GM18907 (cell line): ENCODE results near the gene LILRA1.
"Not testable (repeated sequence)": the region's sequence is repeated elsewhere in the genome, so short reads cannot be mapped to it uniquely, and the experiment has no call there.

Source experiments
- ATAC-seq: cut with Tn5 transposase; IDR thresholded peaks from one replicate; pipeline ENCODE4 v1.9.1; 2021; ENCODE audit warnings: mild to moderate bottlenecking, moderate library complexity; ENCODE audit not compliant: unreplicated experiment

Gene LILRA1

DNA sequence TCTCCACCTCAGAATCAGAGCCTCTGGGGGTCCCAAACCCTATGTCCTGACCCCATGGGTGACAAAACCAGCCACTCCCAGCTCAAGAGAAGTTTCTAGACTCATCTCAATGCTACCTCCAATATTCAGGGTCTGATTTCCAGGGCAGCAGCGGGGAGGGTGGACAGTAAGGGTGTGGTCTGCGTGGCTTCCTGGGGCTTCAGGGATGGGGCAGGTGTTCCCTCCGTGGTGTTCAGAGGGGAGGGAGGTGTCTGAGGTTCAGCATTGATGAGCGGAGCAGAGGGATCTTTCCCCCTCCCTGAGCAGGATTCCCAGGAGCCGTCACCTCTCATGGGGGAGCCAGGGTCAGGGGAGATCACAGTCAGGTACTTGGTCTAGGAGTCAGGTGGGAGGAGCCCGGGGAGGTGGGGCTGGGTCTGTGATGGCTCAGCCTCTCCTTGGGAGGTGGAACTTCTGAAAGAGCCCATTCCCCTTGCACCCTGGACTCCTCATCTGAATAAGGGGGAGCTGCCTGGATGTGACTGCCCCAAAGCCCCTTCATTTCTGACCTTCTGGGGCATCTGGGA is 16.9 kb upstream of the LILRA1 start:
- ATAC-seq, result no peak

DNA sequence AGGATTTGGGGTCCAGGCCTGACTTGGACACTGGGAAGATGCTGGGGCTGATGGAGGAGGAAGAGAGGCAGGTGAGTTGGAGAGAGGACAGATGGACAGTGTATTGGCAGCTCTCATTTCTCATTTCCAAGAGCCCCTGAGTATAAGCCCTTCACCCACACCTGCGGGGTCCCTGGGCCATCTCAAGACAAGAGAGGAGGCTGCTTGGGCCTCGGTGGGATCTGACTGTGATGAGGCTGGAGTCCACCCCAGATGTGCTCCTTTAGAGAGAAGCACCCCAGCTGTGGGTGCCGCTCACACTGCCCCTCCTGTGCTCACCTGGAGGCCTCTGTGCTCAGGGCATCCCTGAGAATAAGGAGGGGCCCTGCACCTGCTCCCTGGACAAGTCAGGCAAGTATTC is 16.1 kb upstream of the LILRA1 start:
- ATAC-seq, result no peak

DNA sequence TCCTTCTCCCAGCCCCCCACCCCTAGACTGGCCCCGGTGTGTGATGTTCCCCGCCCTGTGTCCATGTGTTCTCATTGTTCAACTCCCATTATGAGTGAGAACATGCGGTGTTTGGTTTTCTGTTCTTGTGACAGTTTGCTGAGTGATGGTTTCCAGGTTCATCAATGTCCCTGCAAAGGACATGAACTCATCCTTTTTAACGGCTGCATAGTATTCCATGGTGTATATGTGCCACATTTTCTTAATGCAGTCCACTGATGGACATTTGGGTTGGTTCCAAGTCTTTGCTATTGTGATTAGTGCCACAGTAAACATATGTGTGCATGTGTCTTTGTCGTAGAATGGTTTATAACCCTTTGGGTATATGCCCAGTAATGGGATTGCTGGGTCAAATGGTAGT is 15.2 kb upstream of the LILRA1 start:
- ATAC-seq, result not testable (repeated sequence)

DNA sequence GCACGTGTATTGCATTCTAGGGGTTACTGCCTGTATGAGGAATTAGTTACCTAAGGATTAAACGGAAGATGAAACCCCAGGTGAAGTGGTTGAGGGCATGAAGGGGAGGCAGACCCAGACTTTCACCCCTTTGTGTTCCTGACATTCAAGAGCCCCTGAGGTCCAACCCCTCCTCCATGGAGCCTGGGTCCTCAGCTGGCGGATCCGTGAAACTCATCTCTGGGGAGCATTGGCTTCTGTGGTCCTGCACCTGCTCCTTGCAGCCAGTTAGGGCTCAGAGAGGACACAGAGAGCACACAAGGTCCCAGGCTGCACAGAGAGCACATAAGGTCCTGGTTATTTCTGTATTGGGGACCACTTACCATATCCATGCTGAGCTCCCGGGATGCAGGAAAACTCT is 7.0 kb upstream of the LILRA1 start:
- no peak for ATAC-seq

DNA sequence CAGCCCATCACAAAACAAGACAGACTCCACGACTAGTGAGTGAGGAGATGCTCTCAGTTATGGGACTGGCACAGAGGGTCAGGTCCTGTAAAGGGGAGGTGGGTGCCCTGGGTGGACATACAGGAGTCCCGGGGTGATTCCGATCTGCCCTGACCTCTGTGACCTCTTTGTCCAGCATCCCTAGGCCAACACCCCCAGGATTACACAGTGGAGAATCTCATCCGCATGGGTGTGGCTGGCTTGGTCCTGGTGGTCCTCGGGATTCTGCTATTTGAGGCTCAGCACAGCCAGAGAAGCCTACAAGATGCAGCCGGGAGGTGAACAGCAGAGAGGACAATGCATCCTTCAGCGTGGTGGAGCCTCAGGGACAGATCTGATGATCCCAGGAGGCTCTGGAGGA is 6.4 kb upstream of the LILRA1 start:
- no peak for ATAC-seq

DNA sequence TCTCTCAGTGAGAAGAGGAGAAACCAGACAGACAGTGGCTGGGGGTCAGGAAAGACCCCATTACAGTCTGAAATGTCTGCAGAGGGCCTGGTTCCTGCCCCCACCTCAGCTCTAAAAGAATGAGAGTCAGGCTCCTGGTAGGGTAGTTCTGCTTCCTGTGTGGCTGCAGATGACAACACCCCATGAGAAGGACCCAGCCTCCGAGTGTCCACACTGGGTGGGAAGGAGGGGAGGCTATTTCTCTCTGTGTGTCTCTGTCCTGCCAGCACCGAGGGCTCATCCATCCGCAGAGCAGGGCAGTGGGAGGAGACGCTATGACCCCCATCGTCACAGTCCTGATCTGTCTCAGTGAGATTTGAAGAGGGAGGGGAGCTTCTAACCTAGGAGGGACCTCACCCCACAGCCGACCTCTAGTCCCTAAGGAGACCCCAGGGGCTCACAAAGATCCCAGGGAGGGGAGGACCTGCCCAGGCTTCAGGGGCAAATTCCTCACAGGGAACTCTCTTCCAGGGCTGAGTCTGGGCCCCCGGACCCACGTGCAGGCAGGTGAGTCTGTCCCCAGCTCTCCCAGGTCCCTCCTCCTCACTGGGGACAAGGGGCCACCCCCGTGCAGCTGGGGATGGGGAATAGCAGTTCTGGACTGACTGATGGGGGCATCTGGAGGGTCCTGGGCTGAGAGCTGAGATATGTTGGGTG is 647 bp downstream of the LILRA1 start:
- ATAC-seq, result not testable (repeated sequence)

DNA sequence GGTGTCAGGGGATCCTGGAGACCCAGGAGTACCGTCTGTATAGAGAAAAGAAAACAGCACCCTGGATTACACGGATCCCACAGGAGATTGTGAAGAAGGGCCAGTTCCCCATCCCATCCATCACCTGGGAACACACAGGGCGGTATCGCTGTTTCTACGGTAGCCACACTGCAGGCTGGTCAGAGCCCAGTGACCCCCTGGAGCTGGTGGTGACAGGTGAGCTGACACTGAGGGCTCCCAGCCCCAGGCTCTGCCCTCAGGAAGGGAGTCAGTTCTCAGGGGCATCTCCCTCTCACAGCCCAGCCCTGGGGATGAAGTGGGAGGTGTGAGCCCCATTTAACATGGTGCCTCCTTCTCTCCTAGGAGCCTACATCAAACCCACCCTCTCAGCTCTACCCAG is 1.3 kb downstream of the LILRA1 start:
- ATAC-seq, result no peak

DNA sequence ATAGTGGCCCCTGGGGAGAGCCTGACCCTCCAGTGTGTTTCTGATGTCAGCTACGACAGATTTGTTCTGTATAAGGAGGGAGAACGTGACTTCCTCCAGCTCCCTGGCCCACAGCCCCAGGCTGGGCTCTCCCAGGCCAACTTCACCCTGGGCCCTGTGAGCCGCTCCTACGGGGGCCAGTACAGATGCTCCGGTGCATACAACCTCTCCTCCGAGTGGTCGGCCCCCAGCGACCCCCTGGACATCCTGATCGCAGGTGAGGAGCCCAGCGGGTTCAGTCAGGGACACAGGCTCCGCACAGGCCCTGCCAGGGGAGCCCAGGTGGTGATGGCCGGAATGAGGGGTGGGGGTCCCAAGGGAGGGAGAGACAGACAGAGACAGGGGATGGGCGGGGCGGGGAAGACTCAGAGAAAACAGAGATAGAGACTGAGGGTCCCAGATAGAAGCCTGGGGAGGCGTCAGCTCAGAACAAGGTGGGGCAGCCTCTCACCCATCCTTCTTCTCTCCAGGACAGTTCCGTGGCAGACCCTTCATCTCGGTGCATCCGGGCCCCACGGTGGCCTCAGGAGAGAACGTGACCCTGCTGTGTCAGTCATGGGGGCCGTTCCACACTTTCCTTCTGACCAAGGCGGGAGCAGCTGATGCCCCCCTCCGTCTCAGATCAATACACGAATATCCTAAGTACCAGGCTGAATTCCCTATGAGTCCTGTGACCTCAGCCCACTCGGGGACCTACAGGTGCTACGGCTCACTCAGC is 2.4 kb downstream of the LILRA1 start:
- ATAC-seq, result not testable (repeated sequence)

DNA sequence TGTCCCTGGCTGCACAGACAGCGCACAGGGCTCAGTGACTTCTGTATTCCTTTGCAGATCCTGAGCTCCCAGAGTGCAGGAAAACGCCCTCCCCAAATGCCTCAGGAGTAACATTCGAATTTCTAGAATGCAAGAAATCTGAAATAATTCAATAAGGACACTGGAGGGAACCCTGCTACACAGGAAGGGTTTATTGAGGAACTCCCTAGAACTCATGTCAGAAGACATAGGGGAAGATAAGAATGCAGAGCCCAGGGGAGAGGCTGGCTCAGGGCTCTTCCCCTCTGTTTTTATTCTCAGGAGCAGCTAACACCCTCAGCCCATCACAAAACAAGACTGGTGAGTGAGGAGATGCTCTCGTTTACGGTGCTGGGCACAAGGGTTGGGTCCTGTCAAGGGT is 6.8 kb downstream of the LILRA1 start:
- no peak for ATAC-seq

DNA sequence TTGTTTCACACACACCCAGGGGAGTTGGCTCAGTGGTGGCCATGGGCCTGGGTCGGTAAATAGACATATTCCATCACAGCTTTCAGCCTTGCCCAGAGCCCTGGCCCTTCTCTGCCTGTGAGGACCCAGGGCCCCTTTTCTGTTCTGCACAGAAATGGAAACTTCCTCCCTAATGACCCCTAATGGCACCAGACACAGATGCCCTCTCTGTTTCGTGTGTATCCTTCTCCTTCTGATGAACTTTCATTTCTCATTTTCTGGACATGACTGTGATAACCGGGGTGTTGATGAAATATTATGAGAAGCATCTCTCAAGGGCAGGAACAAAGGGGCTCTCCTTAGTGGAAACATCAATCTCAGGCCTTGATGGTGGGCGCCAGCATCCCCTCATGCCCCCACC is 12.8 kb downstream of the LILRA1 start:
- ATAC-seq, result peak; percentile 43

DNA sequence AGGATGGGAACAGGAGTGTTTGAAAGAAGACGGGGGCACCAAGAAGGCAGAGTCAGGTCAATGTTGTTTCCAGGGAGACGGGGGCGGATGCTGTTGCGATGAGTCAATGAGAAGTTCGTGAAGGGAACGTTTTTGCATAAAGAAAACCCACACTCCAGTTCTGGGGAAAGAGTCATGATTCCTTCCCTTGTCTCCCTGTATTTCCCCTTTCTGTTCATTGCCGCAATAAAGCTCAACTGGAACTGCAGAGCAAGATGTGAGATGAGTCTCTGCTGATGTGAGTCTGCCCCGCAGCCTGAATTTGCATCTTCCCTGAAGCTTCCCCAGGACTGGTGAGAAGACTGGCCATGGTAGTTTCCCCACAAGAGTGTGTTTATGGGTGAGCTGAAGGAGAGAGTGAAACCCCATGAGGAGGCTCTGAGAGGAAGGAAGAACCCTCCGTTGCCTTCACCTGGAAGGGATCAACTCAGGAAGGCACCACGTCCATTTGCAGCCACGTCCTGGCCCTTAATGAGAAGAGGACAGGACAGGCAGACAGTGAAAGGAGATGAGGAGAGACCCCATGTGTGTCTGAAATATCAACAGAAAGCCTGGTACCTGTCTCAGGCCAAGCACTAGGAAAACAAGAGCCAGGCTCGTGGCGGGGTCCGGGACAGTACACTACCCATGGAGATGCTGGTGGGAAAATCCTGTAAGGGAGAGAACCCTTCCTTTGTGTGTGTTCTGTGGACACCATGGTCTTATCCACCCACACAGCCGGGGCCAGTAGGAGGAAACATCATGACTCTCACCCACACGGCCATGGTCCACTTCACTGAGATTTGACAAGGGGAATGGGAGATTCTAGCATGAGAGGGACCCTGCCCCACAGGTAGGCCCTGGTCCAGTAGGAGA is 13.7 kb downstream of the LILRA1 start:
- ATAC-seq, result peak; percentile 57

DNA sequence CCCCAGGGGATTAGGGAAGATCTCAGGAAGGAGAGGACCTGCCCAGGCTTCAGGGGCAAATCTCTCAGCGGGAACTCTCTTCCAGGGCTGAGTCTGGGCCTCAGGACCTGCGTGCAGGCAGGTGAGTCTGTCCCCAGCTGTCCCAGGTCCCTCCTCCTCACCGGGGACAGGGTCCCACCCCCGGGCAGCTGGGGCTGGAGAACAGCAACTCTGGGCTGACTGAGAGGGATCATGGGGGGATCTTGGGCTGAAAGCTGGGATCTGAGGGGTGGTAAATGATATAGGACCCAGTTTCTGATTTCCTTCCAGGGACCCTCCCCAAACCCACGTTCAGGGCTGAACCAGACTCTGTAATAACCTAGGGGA is 14.3 kb downstream of the LILRA1 start:
- no peak for ATAC-seq

DNA sequence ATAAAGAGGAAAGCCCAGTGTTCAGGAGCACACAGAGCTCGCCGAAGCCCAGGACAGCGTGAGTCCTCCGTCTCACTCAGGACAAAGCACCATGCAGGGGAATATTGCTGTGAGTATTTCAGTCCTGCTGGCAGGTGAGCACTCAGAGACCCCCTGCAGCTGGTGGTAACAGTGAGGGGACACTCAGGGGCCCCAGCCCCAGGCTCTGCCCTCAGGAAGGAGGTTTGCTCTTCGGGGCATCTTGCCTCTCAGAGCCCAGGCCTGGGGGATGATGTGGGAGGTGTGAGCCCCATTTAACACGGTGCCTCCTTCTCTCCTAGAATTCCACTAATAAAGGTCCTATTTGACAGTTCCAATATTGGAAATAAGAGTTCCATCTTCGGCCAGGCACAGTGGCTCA is 14.8 kb downstream of the LILRA1 start:
- ATAC-seq, result no peak

DNA sequence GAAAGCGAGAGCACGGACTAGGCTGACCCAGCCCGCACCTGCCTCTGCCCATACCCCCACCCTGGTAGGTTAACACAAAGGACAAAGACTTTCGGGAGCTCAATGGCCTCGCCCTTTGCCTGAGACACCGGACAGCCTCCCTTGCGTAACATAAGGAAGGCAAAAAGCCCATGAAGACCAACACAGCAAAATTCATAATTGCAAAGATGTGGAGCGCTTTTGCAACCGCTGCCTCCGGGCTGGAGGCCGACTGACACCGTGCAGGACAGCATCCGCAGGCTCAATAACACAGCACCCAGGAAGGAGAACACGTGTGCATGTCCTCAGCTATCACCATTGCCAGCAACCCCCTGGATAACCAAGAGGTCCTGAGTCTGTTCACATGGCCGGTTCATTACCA is 15.4 kb downstream of the LILRA1 start:
- ATAC-seq, result no peak

DNA sequence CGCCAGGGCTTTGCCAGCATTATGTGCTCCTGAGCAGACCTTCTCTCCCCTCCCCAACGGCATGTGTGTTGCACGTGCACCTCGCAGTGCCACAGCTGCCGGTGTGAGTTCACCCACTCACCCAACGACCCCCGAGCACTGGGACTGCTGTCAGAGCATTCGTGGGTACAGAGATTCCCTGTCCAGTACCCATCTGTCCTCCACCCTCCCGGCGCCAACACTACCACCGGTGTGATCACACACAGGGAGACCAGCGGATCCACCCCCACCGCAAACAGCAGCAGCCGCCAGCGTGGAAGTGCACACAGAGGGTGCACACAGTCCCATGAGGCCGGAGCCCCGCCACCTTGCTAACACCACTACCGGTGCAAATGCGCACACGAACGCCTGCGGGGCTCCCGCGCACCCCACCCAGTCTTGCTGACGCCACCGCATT is 15.9 kb downstream of the LILRA1 start:
- ATAC-seq, result no peak

DNA sequence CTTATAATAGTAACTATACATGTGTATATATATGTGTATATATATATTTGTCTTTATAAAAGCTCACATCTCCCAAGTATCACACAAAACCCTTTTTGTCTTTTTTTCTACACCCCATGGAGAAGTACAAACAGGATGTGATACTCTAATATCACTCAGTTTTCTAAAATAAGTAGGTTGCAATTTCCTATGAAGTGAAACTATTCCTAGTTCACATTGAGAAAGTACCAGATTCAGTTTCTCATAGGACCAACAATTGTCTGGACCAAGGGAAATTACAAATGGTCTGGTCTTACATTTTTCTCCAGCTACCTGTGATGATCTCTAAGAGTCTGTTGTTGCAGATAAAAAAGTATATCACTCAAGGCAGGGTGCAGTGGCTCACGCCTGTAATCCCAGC is 19.0 kb downstream of the LILRA1 start:
- ATAC-seq, result no peak

DNA sequence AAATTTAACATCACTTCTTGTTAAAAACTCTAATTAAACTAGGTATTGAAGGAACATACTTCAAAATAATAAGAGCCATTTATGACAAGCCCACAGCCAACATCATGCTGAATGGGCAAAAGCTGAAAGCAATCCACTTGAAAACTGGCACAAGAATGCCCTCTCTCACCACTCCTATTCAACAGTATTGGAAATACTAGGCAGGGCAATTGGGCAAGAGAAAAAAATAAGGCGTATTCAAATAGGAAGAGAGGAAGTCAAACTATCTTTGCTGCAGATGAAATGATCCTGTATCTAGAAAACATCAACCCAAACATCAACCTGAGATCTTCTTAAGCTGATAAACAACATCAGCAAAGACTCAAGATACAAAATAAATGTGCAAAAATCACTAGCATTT is 21.3 kb downstream of the LILRA1 start:
- ATAC-seq, result no peak

DNA sequence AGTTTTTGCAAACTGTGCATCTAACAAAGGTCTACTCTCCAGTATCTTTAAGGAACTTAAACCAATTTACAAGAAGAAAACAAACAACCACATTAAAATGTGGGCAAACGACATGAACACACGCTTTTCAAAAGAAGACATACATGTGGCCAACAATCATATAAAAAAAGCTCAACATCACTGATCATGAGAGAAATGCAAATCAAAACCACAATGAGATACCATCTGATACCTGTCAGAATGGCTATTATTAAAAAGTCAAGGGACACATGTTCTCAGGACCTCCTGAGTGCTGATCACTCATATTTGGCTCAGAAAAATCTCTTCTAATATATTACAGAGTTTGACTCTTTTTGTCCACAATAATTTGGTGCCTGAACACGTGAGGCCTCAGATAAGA is 22.6 kb downstream of the LILRA1 start:
- peak; percentile 41 for ATAC-seq

DNA sequence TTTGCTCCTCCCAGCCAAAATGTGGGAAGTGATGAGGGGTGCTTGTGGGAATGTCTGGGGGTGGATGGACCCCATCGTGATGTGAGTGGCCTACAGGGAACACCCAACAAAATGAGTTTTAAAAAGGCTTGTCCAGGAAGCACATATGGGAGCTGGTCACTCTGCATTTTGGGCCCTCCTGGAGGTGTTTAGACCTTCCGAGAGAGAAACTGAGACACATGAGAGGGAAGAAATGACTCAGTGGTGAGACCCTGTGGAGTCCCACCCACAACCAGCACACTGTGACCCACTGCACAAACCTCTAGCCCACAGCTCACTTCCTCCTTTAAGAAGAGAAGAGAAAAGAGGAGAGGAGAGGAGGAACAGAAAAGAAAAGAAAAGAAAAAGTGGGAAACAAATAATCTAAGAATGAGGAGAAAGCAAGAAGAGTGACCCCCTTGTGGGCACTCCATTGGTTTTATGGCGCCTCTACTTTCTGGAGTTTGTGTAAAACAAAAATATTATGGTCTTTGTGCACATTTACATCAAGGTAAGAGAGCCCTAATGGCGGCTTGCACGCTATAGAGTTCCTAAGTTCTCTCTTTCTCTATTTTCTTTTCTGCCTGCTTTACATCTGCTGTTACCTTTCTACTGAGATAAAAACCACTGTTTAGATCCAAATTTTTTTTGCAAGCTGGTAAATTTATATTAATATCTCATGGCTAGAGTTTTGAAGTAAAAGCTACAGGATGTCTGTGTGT is 23.6 kb downstream of the LILRA1 start:
- ATAC-seq, result peak; percentile 83

DNA sequence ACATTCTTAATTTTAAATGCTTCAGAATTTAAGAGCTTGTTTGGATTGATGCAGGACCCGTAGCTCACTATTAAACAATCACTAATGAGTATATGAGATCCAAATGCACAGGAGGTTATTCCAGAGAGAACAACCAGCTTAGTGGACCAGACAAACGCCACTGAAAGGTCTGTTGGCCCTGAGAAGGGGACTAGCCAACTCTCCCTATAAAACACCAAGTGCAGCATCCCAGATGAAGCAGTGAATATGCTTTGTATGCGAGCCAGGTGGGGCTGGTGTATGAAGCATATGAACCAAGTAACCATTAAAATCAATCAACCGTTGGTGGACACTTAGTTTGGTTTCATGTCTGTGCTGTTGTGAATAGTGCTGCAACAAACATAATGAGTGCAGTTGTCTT is 27.0 kb downstream of the LILRA1 start:
- no peak for ATAC-seq

DNA sequence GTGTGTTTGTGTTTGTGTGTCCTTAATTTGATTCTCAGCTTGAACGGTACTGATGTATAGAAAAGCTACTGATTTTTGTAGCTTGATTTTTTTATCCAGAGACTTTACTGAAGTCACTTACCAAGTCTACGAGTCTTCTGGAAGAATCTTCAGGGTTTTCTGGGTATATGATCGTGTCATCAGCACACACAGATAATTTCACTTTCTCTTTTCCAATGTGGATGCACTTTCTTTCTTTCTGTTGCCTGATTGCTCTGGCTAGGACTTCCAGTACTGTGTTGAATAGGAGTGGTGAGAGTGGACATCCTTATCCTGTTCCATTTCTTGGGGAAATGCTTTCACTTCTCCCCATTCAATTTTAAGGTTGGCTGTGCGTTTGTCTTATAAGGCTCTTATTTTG is 29.0 kb downstream of the LILRA1 start:
- ATAC-seq, result no peak
